HEK293T (cell line): ENCODE measurements around the gene MRPL41.

Source experiments
- ELF4 ChIP-seq: fragments of 450-650 bp; IDR thresholded peaks from 2 replicates; pipeline ENCODE4 v1.6.1; 2017; ENCODE audit warnings: antibody characterized with exemption
- FOXA1 ChIP-seq: fragments of 450-650 bp; IDR thresholded peaks from 2 replicates; pipeline ENCODE4 v1.6.1; 2016; ENCODE audit warnings: mild to moderate bottlenecking
- FOXK2 ChIP-seq: fragments of 450-650 bp; IDR thresholded peaks from 2 replicates; pipeline ENCODE4 v1.6.1; 2016; ENCODE audit warnings: mild to moderate bottlenecking
- HDGF ChIP-seq: fragments of 450-650 bp; IDR thresholded peaks from 2 replicates; pipeline ENCODE4 v1.6.1; 2017; ENCODE audit warnings: antibody characterized with exemption, borderline replicate concordance
- L3MBTL2 ChIP-seq: fragments of 450-650 bp; conservative IDR thresholded peaks from 2 replicates; pipeline ENCODE4 v1.6.1; 2016; ENCODE audit warnings: mild to moderate bottlenecking
- LEF1 ChIP-seq: fragments of 450-650 bp; IDR thresholded peaks from 2 replicates; pipeline ENCODE4 v1.6.1; 2017; ENCODE audit warnings: mild to moderate bottlenecking, borderline replicate concordance
- NFRKB ChIP-seq: fragments of 450-650 bp; IDR thresholded peaks from 2 replicates; pipeline ENCODE4 v1.6.1; 2016; ENCODE audit warnings: mild to moderate bottlenecking, moderate library complexity
- SP1 ChIP-seq: fragments of 450-650 bp; IDR thresholded peaks from 2 replicates; pipeline ENCODE4 v1.6.1; 2017
- SUZ12 ChIP-seq: fragments of 450-650 bp; IDR thresholded peaks from 2 replicates; pipeline ENCODE4 v1.6.1; 2016; ENCODE audit warnings: mild to moderate bottlenecking
- TARDBP ChIP-seq: fragments of 450-650 bp; IDR thresholded peaks from 2 replicates; pipeline ENCODE4 v1.6.1; 2016
- ZNF384 ChIP-seq: fragments of 450-650 bp; IDR thresholded peaks from 2 replicates; pipeline ENCODE4 v1.6.1; 2016
- TF ChIP-seq, protein P1 (sequence below): fragments of 450-650 bp; IDR thresholded peaks from 2 replicates; pipeline ENCODE4 v1.6.1; 2016

DNA sequence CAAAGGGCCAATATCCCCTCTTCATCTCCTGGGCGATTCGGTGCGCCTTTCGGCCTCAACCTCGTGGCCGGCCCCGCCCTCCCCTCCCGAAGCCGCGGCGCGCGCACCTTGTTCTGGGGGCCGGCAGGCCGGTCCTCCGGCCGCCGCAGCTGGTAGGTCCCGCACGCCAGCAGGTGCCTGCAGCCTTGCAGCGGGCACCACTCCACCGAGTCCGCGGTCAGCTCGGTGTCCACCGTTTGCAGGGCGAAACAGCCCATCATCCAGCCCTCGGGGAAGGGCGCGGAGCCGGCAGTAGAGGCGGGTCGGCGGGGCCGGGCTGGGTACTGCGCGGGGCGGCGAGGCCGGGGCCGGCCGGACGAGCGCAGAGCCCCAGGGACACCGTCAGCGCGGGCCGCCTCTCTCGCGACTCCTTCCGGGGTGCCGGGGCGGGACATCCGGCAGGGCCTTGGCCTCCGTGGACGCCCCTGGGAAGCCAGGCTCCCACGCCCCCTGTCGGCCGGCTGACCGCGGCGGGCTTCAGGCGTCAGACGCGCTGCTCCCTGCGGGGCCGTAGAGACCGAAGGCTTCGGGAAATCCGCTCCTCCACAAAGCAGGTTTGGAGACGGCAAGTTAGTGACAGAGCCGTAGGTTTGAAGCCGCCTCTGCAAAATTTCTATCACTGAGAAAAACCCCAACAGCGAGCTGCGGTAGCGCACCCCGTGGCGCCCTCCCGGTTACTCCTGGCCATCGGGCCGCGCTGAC lies 27.0 kb downstream of the MRPL41 start, which contains the start of gene DPH7:
- TF ChIP-seq NFRKB, result no peak
- TF ChIP-seq L3MBTL2, result no peak
- TF ChIP-seq ZNF384, result no peak
- TF ChIP-seq HDGF, result no peak
- TF ChIP-seq FOXK2, result no peak
- no peak for TF ChIP-seq SP1
- no peak for TF ChIP-seq ELF4
- TF ChIP-seq TARDBP, result no peak
- TF ChIP-seq FOXA1, result no peak
- TF ChIP-seq SUZ12, result no peak
- TF ChIP-seq, protein P1, sequence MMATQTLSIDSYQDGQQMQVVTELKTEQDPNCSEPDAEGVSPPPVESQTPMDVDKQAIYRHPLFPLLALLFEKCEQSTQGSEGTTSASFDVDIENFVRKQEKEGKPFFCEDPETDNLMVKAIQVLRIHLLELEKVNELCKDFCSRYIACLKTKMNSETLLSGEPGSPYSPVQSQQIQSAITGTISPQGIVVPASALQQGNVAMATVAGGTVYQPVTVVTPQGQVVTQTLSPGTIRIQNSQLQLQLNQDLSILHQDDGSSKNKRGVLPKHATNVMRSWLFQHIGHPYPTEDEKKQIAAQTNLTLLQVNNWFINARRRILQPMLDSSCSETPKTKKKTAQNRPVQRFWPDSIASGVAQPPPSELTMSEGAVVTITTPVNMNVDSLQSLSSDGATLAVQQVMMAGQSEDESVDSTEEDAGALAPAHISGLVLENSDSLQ, result no peak; the same call in 1 of the 2 replicates
- no peak; the same call in 1 of the 2 replicates for TF ChIP-seq LEF1
